Measurements from ENCODE around the gene SIX3.

Gene SIX3

DNA sequence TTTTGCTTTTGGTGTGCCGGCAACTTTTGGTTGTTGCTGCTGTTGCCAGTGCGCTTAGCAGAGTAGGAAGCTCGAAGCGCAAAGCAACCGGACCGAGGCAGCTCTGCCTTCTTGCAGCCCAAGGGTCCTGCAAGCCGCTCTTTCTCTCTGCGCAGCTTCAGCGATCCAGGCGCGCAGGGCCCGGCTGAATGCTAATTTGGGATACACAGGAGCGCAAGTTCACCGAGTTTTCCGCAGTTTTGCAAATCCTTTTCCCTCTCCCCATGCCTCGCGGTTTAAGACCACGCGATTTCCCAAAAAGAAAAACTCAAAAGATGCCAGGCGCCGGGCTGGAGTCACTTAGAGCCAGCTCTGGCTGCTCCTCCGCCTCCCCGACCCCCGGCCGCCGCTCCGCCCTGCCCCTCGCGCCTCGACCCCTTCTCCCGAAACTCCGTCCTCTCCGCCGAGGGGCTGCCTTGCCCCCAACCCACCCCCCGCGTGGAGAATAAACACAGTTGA is 13.5 kb upstream of the SIX3 start:
- Histone ChIP-seq H3K36me3 (ENCODE audit: control insufficient read depth, insufficient read depth, low read length) (no peaks in the 10 kb centered on the region), H3K4me3 (replicated peaks; ENCODE audit: low read depth, low read length) (no peak overlapping the region), H3K27me3 (replicated peaks; ENCODE audit: control insufficient read depth, insufficient read depth, low read length) (no peaks in the 10 kb centered on the region; the same call in 1 of the 2 replicates)
- TF ChIP-seq, protein P1, sequence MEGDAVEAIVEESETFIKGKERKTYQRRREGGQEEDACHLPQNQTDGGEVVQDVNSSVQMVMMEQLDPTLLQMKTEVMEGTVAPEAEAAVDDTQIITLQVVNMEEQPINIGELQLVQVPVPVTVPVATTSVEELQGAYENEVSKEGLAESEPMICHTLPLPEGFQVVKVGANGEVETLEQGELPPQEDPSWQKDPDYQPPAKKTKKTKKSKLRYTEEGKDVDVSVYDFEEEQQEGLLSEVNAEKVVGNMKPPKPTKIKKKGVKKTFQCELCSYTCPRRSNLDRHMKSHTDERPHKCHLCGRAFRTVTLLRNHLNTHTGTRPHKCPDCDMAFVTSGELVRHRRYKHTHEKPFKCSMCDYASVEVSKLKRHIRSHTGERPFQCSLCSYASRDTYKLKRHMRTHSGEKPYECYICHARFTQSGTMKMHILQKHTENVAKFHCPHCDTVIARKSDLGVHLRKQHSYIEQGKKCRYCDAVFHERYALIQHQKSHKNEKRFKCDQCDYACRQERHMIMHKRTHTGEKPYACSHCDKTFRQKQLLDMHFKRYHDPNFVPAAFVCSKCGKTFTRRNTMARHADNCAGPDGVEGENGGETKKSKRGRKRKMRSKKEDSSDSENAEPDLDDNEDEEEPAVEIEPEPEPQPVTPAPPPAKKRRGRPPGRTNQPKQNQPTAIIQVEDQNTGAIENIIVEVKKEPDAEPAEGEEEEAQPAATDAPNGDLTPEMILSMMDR (IDR thresholded peaks at IDR 0.05; ENCODE audit: insufficient read depth, low read length, poor library complexity, severe bottlenecking) = no peak
- no peak for DNase-seq (ENCODE audit: extremely low read depth, insufficient read length)

DNA sequence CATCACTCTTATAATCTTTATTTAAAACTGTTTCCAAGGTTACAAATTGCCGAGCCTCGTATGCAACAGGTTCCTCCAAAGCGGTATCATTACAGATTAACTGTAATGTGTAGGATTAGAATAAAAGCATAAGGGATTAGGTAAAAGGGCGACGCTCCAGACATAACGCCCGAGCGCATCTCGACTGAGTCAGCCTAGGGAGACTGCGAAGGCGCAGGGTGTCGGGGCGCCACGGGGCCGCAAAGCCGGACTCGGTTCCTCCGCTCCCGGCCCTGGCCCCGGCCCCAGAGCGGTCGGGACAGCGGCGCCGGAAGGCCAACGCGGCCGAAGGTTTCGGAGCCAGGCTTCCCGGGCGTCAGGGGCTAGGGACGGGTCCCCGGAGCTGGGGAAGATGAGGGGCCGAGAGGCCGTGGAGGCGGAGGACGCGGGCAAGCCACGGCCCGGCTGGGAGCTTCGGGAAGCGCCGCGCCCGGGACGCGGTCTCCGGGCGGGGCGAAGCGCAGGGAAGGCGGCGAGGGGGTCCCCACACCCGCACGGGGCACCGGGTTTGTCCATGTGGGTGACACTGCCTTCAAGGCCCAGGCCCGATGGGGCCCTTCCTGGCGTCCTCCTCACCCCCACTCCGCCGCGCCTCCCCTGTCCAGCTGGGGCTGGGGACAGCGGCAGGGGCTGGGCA is 12.9 kb upstream of the SIX3 start:
- H3K36me3 ChIP-seq (ENCODE audit: control insufficient read depth, insufficient read depth, low read length) = no peaks in the 10 kb centered on the region
- H3K27me3 ChIP-seq (replicated peaks; ENCODE audit: control insufficient read depth, insufficient read depth, low read length) = no peaks in the 10 kb centered on the region; the same call in 1 of the 2 replicates
- no peak overlapping the region for H3K4me3 ChIP-seq (replicated peaks; ENCODE audit: low read depth, low read length)
- TF ChIP-seq, protein P1 (IDR thresholded peaks at IDR 0.05; ENCODE audit: insufficient read depth, low read length, poor library complexity, severe bottlenecking) = no peak
- DNase-seq (ENCODE audit: extremely low read depth, insufficient read length) = no peak

DNA sequence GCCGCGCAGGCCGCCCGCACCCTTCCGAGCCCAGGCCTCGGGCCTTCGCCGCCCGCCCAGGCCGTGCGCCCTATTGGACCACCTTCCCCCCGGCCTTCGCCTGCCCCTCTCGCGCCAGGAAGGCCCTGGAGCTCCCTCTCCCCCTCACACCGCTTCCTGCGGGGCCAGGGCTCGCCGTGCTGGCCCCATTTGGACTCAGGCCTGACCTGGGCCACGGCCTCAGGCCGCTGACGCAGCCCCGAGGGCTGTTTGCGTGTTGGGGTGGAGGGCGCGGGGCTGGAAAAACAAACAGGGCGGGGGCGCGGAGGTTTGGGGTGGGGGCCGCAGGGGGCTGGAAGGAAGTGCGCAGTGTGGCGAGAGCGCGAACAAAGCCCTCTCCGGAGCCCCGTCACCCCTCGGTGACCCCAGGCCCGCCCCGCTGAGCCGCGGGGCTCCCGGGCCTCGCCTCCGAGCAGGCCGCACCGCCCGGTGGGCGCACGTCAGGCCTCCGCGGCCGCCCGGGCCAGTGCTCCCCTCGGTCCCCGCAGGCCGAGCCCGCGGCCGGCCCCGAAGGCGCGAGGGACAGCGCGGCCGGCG is 12.3 kb upstream of the SIX3 start:
- TF ChIP-seq, protein P1 (IDR thresholded peaks at IDR 0.05; ENCODE audit: insufficient read depth, low read length, poor library complexity, severe bottlenecking) = no peak
- no peak for DNase-seq (ENCODE audit: extremely low read depth, insufficient read length)
- H3K27me3 ChIP-seq (replicated peaks; ENCODE audit: control insufficient read depth, insufficient read depth, low read length) = no peaks in the 10 kb centered on the region; the same call in 1 of the 2 replicates
- no peak overlapping the region for H3K4me3 ChIP-seq (replicated peaks; ENCODE audit: low read depth, low read length)
- H3K36me3 ChIP-seq (ENCODE audit: control insufficient read depth, insufficient read depth, low read length) = no peaks in the 10 kb centered on the region

DNA sequence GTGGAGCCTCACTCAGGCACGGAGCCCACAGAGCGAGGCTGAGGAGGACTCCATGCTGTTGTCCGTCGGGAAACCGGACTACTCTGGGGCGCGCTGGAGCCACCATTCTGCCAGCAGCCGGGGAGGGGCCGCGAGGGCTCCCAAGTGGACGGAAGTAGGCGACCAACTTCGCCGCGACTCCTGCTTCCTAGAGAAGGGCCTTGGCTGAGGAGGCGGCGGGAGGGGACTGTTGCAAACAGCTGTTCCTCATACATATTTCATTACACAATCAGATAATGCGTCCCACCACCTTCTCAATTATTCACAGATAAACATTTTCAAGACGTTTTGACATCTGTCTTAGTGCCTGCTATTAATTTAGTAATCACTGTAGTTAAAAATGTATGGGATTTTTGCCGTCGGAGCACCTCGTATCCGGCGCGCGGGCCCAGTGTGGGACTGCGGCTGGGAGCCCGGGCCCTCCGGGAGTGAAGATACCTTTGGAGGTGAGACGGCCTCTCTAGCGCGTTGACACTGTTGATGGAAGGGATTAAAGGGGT is 11.7 kb upstream of the SIX3 start:
- no peak overlapping the region for H3K4me3 ChIP-seq (replicated peaks; ENCODE audit: low read depth, low read length)
- no peaks in the 10 kb centered on the region for H3K36me3 ChIP-seq (ENCODE audit: control insufficient read depth, insufficient read depth, low read length)
- no peaks in the 10 kb centered on the region; the same call in 1 of the 2 replicates for H3K27me3 ChIP-seq (replicated peaks; ENCODE audit: control insufficient read depth, insufficient read depth, low read length)
- TF ChIP-seq, protein P1 (IDR thresholded peaks at IDR 0.05; ENCODE audit: insufficient read depth, low read length, poor library complexity, severe bottlenecking) = no peak
- DNase-seq (ENCODE audit: extremely low read depth, insufficient read length) = no peak

DNA sequence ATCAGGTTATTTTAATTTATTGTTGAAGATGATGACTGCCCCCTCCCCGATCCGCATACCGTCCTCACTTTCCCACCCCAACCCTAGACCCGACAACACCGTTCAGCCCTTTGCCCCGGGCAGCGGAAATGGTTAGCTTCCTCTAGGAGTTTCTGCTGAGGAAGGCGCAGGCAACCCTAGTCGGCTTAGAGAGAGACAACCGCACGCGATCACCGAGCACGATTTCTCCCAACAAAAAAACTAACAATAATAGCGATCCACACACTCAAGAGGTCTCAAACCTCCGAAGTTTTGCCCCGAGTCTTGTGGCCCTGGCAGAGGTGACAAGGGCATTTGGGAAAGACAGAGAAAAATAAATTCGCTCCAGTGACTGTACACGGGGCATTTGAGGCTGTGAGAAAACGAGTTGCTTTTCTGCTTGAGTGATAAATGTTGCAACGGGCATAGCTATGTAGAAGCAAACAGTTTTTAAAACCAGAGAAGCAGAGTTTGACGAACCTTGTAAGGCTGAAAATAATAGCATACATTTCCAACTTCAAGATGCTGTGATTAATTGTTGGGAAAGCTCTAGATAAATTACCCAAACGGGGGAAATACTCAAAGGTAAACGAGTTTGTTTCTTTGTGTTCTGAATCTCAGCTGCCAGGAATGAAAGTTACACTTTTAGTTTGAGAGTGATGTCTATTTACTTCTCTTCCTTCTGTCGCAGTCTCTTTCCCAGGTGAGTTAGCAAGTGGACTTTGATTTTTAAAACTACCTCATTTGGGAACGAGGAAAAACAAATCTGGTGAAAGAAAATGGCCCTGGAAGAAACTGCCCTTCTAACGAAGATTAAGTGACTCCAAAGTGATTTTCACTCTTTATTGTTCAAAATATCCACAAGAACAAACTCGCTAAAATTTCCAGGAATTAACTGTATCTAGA is 11.0 kb upstream of the SIX3 start:
- no peaks in the 10 kb centered on the region for H3K27me3 ChIP-seq (replicated peaks; ENCODE audit: control insufficient read depth, insufficient read depth, low read length)
- H3K36me3 ChIP-seq (ENCODE audit: control insufficient read depth, insufficient read depth, low read length) = no peaks in the 10 kb centered on the region
- no peak for DNase-seq (ENCODE audit: extremely low read depth, insufficient read length)
- peak overlapping the region; percentile 22; the same call in 1 of the 2 replicates for H3K4me3 ChIP-seq (replicated peaks; ENCODE audit: low read depth, low read length)
- TF ChIP-seq, protein P1 (IDR thresholded peaks at IDR 0.05; ENCODE audit: insufficient read depth, low read length, poor library complexity, severe bottlenecking) = no peak

All from GM06990 (cell line).